Natural killer cell (primary cell): ENCODE measurements around the gene SLC26A1. TPM values are rescaled to one million over a fixed set of nuclear protein-coding genes. Genes with fewer than 3 reads are reported as not detected.

Experiments
- ATAC-seq, 3 donors: fragments of 150-1000 bp in 2 of 3; fragments of 200-7000 bp in 1 of 3; cut with Tn5 transposase; 1 replicate in 1 of 3; 2 replicates in 2 of 3; pipeline ENCODE4 v1.10.0; 2021; ENCODE audit warnings: mild to moderate bottlenecking in 2 of 3, moderate library complexity in 2 of 3
- DNase-seq, 2 donors: peaks; one replicate each; pipeline versions ENCODE4 v3.0.0 to v3.0.0-alpha.2; 2013 to 2021; ENCODE audit warnings: mixed read lengths in 1 of 2
- H3K27ac ChIP-seq: one replicate; pipeline ENCODE4 v1.5.1; 2013; ENCODE audit warnings: mild to moderate bottlenecking, low read length
- H3K27me3 ChIP-seq: one replicate; pipeline ENCODE4 v1.6.1; 2013; ENCODE audit warnings: low read length; ENCODE audit not compliant: control insufficient read depth, insufficient read depth
- H3K36me3 ChIP-seq: one replicate; pipeline ENCODE4 v1.6.1; 2013; ENCODE audit warnings: low read length; ENCODE audit not compliant: control insufficient read depth, insufficient read depth
- H3K4me1 ChIP-seq: one replicate; pipeline ENCODE4 v1.6.1; 2013; ENCODE audit warnings: low read length; ENCODE audit not compliant: control insufficient read depth, insufficient read depth
- H3K4me3 ChIP-seq: one replicate; pipeline ENCODE4 v1.5.1; 2013; ENCODE audit warnings: low read length
- H3K9me3 ChIP-seq: one replicate; pipeline ENCODE4 v1.6.1; 2013; ENCODE audit warnings: low read length; ENCODE audit not compliant: control insufficient read depth, insufficient read depth
- H3K27ac Mint-ChIP-seq, 2 donors: one replicate each; pipeline ENCODE4 v1.8.0; 2022; ENCODE audit warnings: mild to moderate bottlenecking in 2 of 2, mixed read lengths in 2 of 2, moderate library complexity in 1 of 2
- H3K27me3 Mint-ChIP-seq, 2 donors: one replicate each; pipeline ENCODE4 v1.8.0; 2022; ENCODE audit warnings: low read depth in 2 of 2, mixed read lengths in 2 of 2
- H3K36me3 Mint-ChIP-seq: one replicate; pipeline ENCODE4 v1.8.0; 2022; ENCODE audit warnings: mixed read lengths
- H3K4me1 Mint-ChIP-seq, 2 donors: one replicate each; pipeline ENCODE4 v1.8.0; 2022; ENCODE audit warnings: mixed read lengths in 2 of 2
- H3K4me3 Mint-ChIP-seq: one replicate; pipeline ENCODE4 v1.8.0; 2022; ENCODE audit warnings: mild to moderate bottlenecking, moderate library complexity, mixed read lengths
- H3K9me3 Mint-ChIP-seq, 2 donors: one replicate each; pipeline ENCODE4 v1.8.0; 2022; ENCODE audit warnings: mixed read lengths in 2 of 2
- CTCF ChIP-seq: fragments of 200-600 bp; IDR thresholded peaks from one replicate; pipeline ENCODE4 v1.8.0; 2022; ENCODE audit warnings: antibody characterized with exemption
- WGBS: methylation state at CpG from one replicate; pipeline ENCODE4 v1.1.7; 2013; ENCODE audit warnings: missing lambda C conversion rate; ENCODE audit not compliant: insufficient coverage; 5-methylcytosine and 5-hydroxymethylcytosine counted together
- intact Hi-C: fragments of 100-400 bp; cut with micrococcal nuclease; formaldehyde crosslinking; loops from one replicate; pipeline ENCODE4 v1.14.2; 2022
- total RNA-seq, 4 donors: library from RNA; stranded (reverse); fragments of 120-200 nt in 1 of 4; gene quantifications; one replicate each; pipeline versions ENCODE4 v1.2.3 to v1.2.4, GENCODE V29; 2013 to 2022

Gene SLC26A1
- total RNA-seq: under 1 TPM; 0.19 to 0.80 (median 0.61) TPM
- total RNA-seq (2013): 0.20 TPM

- H3K4me1 Mint-ChIP-seq: peaks cover 0 to 10% of the 10 kb centered on the region in 2 donors
- whole genome bisulfite sequencing: 93% methylated on average over 37 of the region's 37 CpGs
- TF ChIP-seq CTCF: no peak
- no peak within 1 kb of the TSS for H3K4me3 ChIP-seq
- no peaks in the 10 kb centered on the region for H3K9me3 Mint-ChIP-seq
- H3K27ac Mint-ChIP-seq: no peak within 1 kb of the TSS
- DNase-seq (no peak), ATAC-seq (no peak)
- intact Hi-C loops: no loop called here
- no peaks in the 10 kb centered on the region for H3K36me3 Mint-ChIP-seq
- H3K36me3 ChIP-seq: peaks cover 5% of the 10 kb centered on the region
- H3K4me1 ChIP-seq: peaks cover 11% of the 10 kb centered on the region
- no peak within 1 kb of the TSS for H3K4me3 Mint-ChIP-seq
- H3K9me3 ChIP-seq: no peaks in the 10 kb centered on the region
- peaks cover 4 to 8% of the 10 kb centered on the region in 2 donors for H3K27me3 Mint-ChIP-seq
- peaks cover 16% of the 10 kb centered on the region for H3K27me3 ChIP-seq
- H3K27ac ChIP-seq: no peak within 1 kb of the TSS
Observed at GRCh38 chr4:993111-994029, at the start of gene SLC26A1. SLC26A1 (minus strand) TSS chr4:993404; CDS start chr4:991703, 1,701 bp downstream.

- H3K9me3 ChIP-seq: no peaks in the 10 kb centered on the region
- no peaks in the 10 kb centered on the region for H3K36me3 ChIP-seq
- intact Hi-C loops: no loop called here
- DNase-seq (no peak), ATAC-seq (no peak)
- H3K4me1 ChIP-seq: no peaks in the 10 kb centered on the region
- H3K27ac ChIP-seq: no peak overlapping the region
- H3K9me3 Mint-ChIP-seq: no peaks in the 10 kb centered on the region
- no peak overlapping the region for H3K4me3 Mint-ChIP-seq
- peaks cover 0 to 4% of the 10 kb centered on the region in 2 donors for H3K4me1 Mint-ChIP-seq
- no peaks in the 10 kb centered on the region for H3K36me3 Mint-ChIP-seq
- no peak for TF ChIP-seq CTCF
- peaks cover 14 to 19% of the 10 kb centered on the region in 2 donors for H3K27me3 Mint-ChIP-seq
- no peak overlapping the region for H3K4me3 ChIP-seq
- peaks cover 6% of the 10 kb centered on the region for H3K27me3 ChIP-seq
- H3K27ac Mint-ChIP-seq: no peak overlapping the region
- 84% methylated on average over 14 of the region's 17 CpGs for WGBS
Observed at GRCh38 chr4:1042352-1043055, 49.3 kb upstream of the SLC26A1 start.

GRCh38 chr4:1041936-1042330 lies 48.7 kb upstream of the SLC26A1 start:
- intact Hi-C loops: no loop called here
- no peaks in the 10 kb centered on the region for H3K36me3 Mint-ChIP-seq
- ATAC-seq: no peak

More at GRCh38 chr4:1041936-1042330, 48.7 kb upstream of the SLC26A1 start:
- H3K4me3 Mint-ChIP-seq: no peak overlapping the region
- Histone ChIP-seq H3K9me3 (no peaks in the 10 kb centered on the region), H3K4me3 (no peak overlapping the region), H3K27me3 (peaks cover 6% of the 10 kb centered on the region), H3K4me1 (no peaks in the 10 kb centered on the region), H3K36me3 (no peaks in the 10 kb centered on the region), H3K27ac (no peak overlapping the region)
- no peak for DNase-seq
- no peak for TF ChIP-seq CTCF
- H3K9me3 Mint-ChIP-seq: no peaks in the 10 kb centered on the region
- peaks cover 0 to 4% of the 10 kb centered on the region in 2 donors for H3K4me1 Mint-ChIP-seq
- 80% methylated on average over 8 of the region's 8 CpGs for WGBS
- H3K27ac Mint-ChIP-seq: no peak overlapping the region
- H3K27me3 Mint-ChIP-seq: peaks cover 11 to 13% of the 10 kb centered on the region in 2 donors
